ENCODE data around the gene PTCRA. TPM values are rescaled to one million over a fixed set of nuclear protein-coding genes. Genes with fewer than 3 reads are reported as not detected.
"Not testable (repeated sequence)": the region's sequence is repeated elsewhere in the genome, so short reads cannot be mapped to it uniquely, and the experiment has no call there.

Gene PTCRA
- polyA plus RNA-seq, 4 donors, result 0.06 TPM; not detected in 3

DNA sequence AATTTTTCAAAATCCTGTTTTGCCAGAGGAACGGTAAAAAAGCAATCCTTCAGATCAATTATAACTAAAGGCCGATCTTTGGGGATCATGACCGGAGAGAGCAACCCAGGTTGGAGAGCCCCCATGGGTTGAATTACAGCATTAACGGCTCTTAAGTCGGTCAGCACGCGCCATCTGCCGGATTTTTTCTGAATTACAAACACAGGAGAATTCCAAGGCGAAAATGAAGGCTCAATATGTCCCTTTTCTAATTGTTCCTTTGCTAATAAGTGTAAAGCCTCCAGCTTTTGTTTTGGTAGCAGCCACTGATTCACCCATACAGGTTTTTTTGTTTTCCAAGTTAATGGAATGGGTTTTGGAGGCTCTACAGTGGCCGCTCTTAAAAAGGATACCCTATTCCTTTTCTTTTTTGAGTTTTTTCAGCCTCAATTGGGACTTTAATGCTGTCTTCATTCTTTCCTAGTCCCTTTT lies 16.9 kb upstream of the PTCRA start:
- Histone ChIP-seq H3K27ac (ENCODE audit: low read depth in 1 of 3, low read length in 2 of 3) (no peak overlapping the region), H3K4me3 (ENCODE audit: low read depth in 1 of 3, low read length in 3 of 3) (no peak overlapping the region), H3K4me1 (ENCODE audit: control insufficient read depth in 3 of 3, insufficient read depth in 2 of 3, low read depth in 1 of 3, low read length in 2 of 3) (peaks cover 0 to 21% (median 0%) of the 10 kb centered on the region in 3 donors), H3K9me3 (ENCODE audit: control insufficient read depth in 2 of 2, insufficient read depth in 1 of 2, low read depth in 1 of 2, low read length in 1 of 2) (no peaks in the 10 kb centered on the region), H3K27me3 (ENCODE audit: control insufficient read depth in 3 of 3, insufficient read depth in 3 of 3, low read length in 3 of 3) (no peaks in the 10 kb centered on the region), H3K36me3 (ENCODE audit: control insufficient read depth in 3 of 3, insufficient read depth in 2 of 3, low read depth in 1 of 3, low read length in 3 of 3) (no peaks in the 10 kb centered on the region)
- DNase-seq, result peak; percentile 69 to 73
- no peak for FAIRE-seq
- WGBS, 3 donors, result 9 to 10% (median 10%) methylated on average over 10 of the region's 10 CpGs

- Histone ChIP-seq H3K27ac (ENCODE audit: low read depth in 1 of 3, low read length in 2 of 3) (no peak overlapping the region), H3K27me3 (ENCODE audit: control insufficient read depth in 3 of 3, insufficient read depth in 3 of 3, low read length in 3 of 3) (no peaks in the 10 kb centered on the region), H3K4me1 (ENCODE audit: control insufficient read depth in 3 of 3, insufficient read depth in 2 of 3, low read depth in 1 of 3, low read length in 2 of 3) (peaks cover 0 to 20% (median 0%) of the 10 kb centered on the region in 3 donors), H3K9me3 (ENCODE audit: control insufficient read depth in 2 of 2, insufficient read depth in 1 of 2, low read depth in 1 of 2, low read length in 1 of 2) (no peaks in the 10 kb centered on the region), H3K4me3 (ENCODE audit: low read depth in 1 of 3, low read length in 3 of 3) (no peak overlapping the region), H3K36me3 (ENCODE audit: control insufficient read depth in 3 of 3, insufficient read depth in 2 of 3, low read depth in 1 of 3, low read length in 3 of 3) (no peaks in the 10 kb centered on the region)
- 61 to 87% (median 83%) methylated on average over 8 of the region's 8 CpGs for WGBS, 3 donors
- DNase-seq, result no peak
- FAIRE-seq, result no peak
Measured at GRCh38 chr6:42899871-42900270, 16.0 kb upstream of the PTCRA start.

DNA sequence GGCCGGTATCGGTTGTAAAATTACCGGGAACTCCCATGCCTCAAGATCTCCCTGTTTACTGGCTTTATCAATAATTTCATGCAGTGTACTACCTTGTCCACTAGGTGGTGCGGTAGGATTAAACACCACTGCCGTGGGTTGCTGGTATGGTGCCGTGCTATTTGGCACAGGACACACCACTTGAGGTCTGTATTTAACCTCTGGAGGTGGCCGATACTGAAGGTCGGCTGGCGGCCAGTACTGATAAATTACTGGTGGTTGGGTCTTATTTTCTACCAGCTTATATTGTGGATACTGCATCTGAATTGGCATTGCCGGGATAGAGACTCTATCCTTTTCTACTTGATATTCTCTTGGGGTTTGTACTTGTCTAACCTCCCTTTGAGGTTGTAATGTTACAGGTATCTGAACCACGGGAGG lies 14.3 kb upstream of the PTCRA start:
- no peak for FAIRE-seq
- peaks cover 0 to 18% (median 0%) of the 10 kb centered on the region in 3 donors for H3K4me1 ChIP-seq (ENCODE audit: control insufficient read depth in 3 of 3, insufficient read depth in 2 of 3, low read depth in 1 of 3, low read length in 2 of 3)
- peak; percentile 89 to 91 for DNase-seq
- no peak overlapping the region for H3K4me3 ChIP-seq (ENCODE audit: low read depth in 1 of 3, low read length in 3 of 3)
- no peaks in the 10 kb centered on the region for H3K9me3 ChIP-seq (ENCODE audit: control insufficient read depth in 2 of 2, insufficient read depth in 1 of 2, low read depth in 1 of 2, low read length in 1 of 2)
- no peaks in the 10 kb centered on the region for H3K36me3 ChIP-seq (ENCODE audit: control insufficient read depth in 3 of 3, insufficient read depth in 2 of 3, low read depth in 1 of 3, low read length in 3 of 3)
- H3K27ac ChIP-seq (ENCODE audit: low read depth in 1 of 3, low read length in 2 of 3), result peak overlapping the region in 1 of 3 donors; percentile 65
- no peaks in the 10 kb centered on the region for H3K27me3 ChIP-seq (ENCODE audit: control insufficient read depth in 3 of 3, insufficient read depth in 3 of 3, low read length in 3 of 3)
- 2 to 5% (median 3%) methylated on average over 11 of the region's 11 CpGs for WGBS, 3 donors

DNA sequence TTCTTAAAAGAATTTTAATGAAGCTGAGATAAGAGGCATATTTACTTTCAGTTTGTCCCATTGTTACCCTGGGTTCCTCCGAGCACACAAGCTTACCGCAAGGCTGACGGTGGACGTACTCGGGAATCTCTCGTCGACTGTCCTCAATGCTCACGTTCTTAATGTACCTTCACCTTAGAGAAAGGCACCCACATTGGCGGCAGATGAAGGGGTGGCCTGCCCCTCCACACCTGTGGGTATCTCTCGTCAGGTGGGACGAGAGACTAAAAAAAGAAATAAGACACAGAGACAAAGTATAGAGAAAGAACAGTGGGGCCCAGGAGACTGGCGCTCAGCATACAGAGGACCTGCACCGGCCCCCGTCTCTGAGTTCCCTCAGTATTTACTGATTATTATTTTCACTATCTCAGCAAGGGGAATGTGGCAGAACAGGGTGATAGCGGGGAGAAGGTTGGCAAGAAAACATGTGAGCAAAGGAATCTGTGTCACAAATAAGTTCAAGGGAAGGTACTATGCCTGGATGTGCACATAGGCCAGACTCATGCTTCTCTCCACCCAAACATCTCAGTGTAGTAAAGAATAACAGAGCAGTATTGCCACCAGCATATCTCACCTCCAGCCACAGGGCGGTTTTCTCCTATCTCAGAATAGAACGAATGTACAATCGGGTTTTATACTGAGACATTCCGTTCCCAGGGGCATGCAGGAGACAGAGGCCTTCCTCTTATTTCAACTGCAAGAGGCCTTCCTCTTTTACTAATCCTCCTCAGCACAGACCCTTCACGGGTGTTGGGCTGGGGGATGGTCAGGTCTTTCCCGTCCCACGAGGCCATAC lies 13.2 kb upstream of the PTCRA start:
- DNase-seq, result peak; percentile 44 to 60
- peak overlapping the region in 1 of 3 donors; percentile 65 for H3K27ac ChIP-seq (ENCODE audit: low read depth in 1 of 3, low read length in 2 of 3)
- WGBS, 3 donors, result 13 to 59% (median 37%) methylated on average over 22 of the region's 22 CpGs
- H3K27me3 ChIP-seq (ENCODE audit: control insufficient read depth in 3 of 3, insufficient read depth in 3 of 3, low read length in 3 of 3); H3K36me3 ChIP-seq (ENCODE audit: control insufficient read depth in 3 of 3, insufficient read depth in 2 of 3, low read depth in 1 of 3, low read length in 3 of 3); H3K9me3 ChIP-seq (ENCODE audit: control insufficient read depth in 2 of 2, insufficient read depth in 1 of 2, low read depth in 1 of 2, low read length in 1 of 2); FAIRE-seq: not testable (repeated sequence)
- peak overlapping the region in 1 of 3 donors; percentile 3 for H3K4me3 ChIP-seq (ENCODE audit: low read depth in 1 of 3, low read length in 3 of 3)
- peaks cover 0 to 18% (median 0%) of the 10 kb centered on the region in 3 donors for H3K4me1 ChIP-seq (ENCODE audit: control insufficient read depth in 3 of 3, insufficient read depth in 2 of 3, low read depth in 1 of 3, low read length in 2 of 3)

DNA sequence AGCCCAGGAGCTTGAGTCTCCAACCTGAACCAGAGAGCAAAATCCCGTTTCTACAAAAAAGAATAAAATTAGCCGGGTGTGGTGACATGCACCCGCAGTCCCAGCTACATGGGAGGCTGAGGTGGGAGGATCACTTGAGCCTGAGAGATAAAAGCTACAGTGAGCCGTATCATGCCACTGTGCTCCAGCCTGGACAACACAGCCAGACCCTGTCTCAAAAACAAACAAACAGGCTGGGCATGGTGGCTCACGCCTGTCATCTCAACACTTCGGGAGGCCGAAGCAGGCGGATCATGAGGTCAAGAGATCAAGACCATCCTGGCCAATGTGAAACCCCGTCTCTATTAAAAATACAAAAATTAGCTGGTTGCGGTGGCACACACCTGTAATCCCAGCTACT lies 11.4 kb upstream of the PTCRA start:
- Histone ChIP-seq H3K4me1 (ENCODE audit: control insufficient read depth in 3 of 3, insufficient read depth in 2 of 3, low read depth in 1 of 3, low read length in 2 of 3) (peaks cover 0 to 18% (median 0%) of the 10 kb centered on the region in 3 donors), H3K9me3 (ENCODE audit: control insufficient read depth in 2 of 2, insufficient read depth in 1 of 2, low read depth in 1 of 2, low read length in 1 of 2) (no peaks in the 10 kb centered on the region), H3K4me3 (ENCODE audit: low read depth in 1 of 3, low read length in 3 of 3) (no peak overlapping the region), H3K27me3 (ENCODE audit: control insufficient read depth in 3 of 3, insufficient read depth in 3 of 3, low read length in 3 of 3) (no peaks in the 10 kb centered on the region), H3K36me3 (ENCODE audit: control insufficient read depth in 3 of 3, insufficient read depth in 2 of 3, low read depth in 1 of 3, low read length in 3 of 3) (no peaks in the 10 kb centered on the region), H3K27ac (ENCODE audit: low read depth in 1 of 3, low read length in 2 of 3) (peak overlapping the region in 1 of 3 donors; percentile 65)
- FAIRE-seq, result no peak
- no peak for DNase-seq
- 89 to 92% (median 90%) methylated on average over 10 of the region's 10 CpGs for WGBS, 3 donors

DNA sequence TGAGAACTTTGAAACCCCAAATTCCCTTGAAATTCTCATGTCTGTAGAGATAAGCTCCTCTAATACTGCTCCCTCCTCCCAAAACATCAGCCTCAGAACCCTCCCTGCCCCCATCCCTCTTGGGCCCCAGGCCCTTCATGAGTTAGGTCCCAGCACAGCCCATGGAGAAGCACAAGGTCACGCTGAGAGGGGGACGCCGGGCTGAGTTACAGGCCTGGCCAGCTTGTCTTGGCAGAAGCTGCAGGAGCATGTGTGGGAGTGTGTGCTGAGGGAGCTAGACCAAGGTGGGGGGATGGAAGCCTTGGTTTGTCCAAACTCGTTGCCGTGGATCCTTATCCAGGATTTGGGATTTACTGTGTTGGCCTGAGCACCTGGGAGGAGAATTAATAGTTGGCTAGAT lies 8.5 kb upstream of the PTCRA start:
- WGBS, 3 donors, result 66 to 85% (median 79%) methylated on average over 5 of the region's 5 CpGs
- Histone ChIP-seq H3K27ac (ENCODE audit: low read depth in 1 of 3, low read length in 2 of 3) (no peak overlapping the region), H3K4me1 (ENCODE audit: control insufficient read depth in 3 of 3, insufficient read depth in 2 of 3, low read depth in 1 of 3, low read length in 2 of 3) (peaks cover 0 to 13% (median 0%) of the 10 kb centered on the region in 3 donors), H3K9me3 (ENCODE audit: control insufficient read depth in 2 of 2, insufficient read depth in 1 of 2, low read depth in 1 of 2, low read length in 1 of 2) (no peaks in the 10 kb centered on the region), H3K36me3 (ENCODE audit: control insufficient read depth in 3 of 3, insufficient read depth in 2 of 3, low read depth in 1 of 3, low read length in 3 of 3) (no peaks in the 10 kb centered on the region), H3K27me3 (ENCODE audit: control insufficient read depth in 3 of 3, insufficient read depth in 3 of 3, low read length in 3 of 3) (no peaks in the 10 kb centered on the region), H3K4me3 (ENCODE audit: low read depth in 1 of 3, low read length in 3 of 3) (no peak overlapping the region)
- DNase-seq (no peak), FAIRE-seq (no peak)

DNA sequence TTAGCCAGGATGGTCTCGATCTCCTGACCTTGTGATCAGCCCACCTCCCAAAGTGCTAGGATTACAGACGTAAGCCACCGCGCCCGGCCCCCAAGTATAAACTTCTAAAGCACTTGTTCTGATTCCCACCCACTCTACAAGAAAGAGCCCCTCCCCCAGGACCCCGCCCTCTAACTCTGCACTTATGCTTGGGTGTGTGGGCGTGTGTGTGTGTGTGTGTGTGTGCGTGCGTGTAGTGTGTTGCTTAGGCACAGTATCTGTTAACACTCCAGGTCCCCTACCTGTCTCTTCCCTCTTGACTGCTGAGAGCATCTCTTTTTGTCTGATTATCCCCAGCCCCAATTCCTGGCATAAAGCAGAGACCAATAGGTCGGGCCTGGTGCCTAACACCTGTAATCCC lies 6.0 kb upstream of the PTCRA start:
- DNase-seq (no peak), FAIRE-seq (no peak)
- Histone ChIP-seq H3K9me3 (ENCODE audit: control insufficient read depth in 2 of 2, insufficient read depth in 1 of 2, low read depth in 1 of 2, low read length in 1 of 2) (no peaks in the 10 kb centered on the region), H3K27ac (ENCODE audit: low read depth in 1 of 3, low read length in 2 of 3) (no peak overlapping the region), H3K4me3 (ENCODE audit: low read depth in 1 of 3, low read length in 3 of 3) (no peak overlapping the region), H3K36me3 (ENCODE audit: control insufficient read depth in 3 of 3, insufficient read depth in 2 of 3, low read depth in 1 of 3, low read length in 3 of 3) (no peaks in the 10 kb centered on the region), H3K4me1 (ENCODE audit: control insufficient read depth in 3 of 3, insufficient read depth in 2 of 3, low read depth in 1 of 3, low read length in 2 of 3) (no peaks in the 10 kb centered on the region), H3K27me3 (ENCODE audit: control insufficient read depth in 3 of 3, insufficient read depth in 3 of 3, low read length in 3 of 3) (no peaks in the 10 kb centered on the region)
- 81 to 92% (median 91%) methylated on average over 10 of the region's 10 CpGs for WGBS, 3 donors

DNA sequence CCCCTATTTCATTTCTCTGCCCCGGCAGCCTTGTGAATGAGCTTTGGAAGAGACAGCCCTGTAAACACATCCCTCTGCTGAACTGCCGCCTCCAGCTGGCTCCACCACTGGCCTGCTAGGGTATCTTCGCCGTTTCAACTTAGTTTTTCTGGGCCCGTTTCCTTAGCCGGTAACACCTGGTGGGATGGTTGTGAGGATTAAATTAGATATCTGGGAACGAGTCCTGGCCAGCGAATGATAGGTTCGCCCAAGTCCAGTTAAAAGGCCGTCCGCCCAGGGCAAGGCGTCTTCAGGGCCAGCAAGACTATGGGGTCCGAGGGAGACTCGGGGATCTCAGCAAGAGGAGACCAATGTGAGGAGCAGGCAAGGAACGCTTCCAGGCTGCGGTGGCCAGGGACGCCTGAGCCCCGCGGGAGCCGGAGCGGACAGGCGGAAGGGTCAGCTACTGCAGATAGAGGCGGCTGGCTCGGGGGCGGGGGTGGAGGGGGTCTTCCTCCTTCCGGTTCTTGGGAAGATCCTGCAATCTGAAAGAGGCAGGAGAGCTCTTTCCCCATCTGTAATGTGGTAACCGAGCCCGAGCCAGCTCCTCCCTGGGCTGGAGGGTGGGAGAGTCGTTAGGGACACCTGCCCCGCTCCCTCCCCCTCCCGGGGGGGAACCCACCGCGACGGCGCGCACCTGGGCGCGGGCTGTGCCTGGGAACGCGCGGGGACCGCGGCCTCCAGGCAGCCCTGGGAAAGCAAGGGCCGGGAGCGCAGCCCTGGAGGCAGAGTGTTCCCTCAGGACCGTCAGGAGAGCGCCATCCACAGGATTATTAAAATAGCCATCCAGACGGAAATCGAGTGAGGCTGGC lies 4.5 kb upstream of the PTCRA start:
- 15 to 26% (median 24%) methylated on average over 42 to 49 of the region's 49 CpGs for WGBS, 3 donors

More for the DNA sequence above, 4.5 kb upstream of the PTCRA start:
- Histone ChIP-seq H3K9me3 (ENCODE audit: control insufficient read depth in 2 of 2, insufficient read depth in 1 of 2, low read depth in 1 of 2, low read length in 1 of 2) (no peaks in the 10 kb centered on the region), H3K27me3 (ENCODE audit: control insufficient read depth in 3 of 3, insufficient read depth in 3 of 3, low read length in 3 of 3) (no peaks in the 10 kb centered on the region), H3K36me3 (ENCODE audit: control insufficient read depth in 3 of 3, insufficient read depth in 2 of 3, low read depth in 1 of 3, low read length in 3 of 3) (no peaks in the 10 kb centered on the region), H3K4me3 (ENCODE audit: low read depth in 1 of 3, low read length in 3 of 3) (peak overlapping the region in 1 of 3 donors; percentile 36), H3K27ac (ENCODE audit: low read depth in 1 of 3, low read length in 2 of 3) (peak overlapping the region in 1 of 3 donors; percentile 45), H3K4me1 (ENCODE audit: control insufficient read depth in 3 of 3, insufficient read depth in 2 of 3, low read depth in 1 of 3, low read length in 2 of 3) (no peaks in the 10 kb centered on the region)
- DNase-seq (peak in 1 of 2 donors; percentile 64), FAIRE-seq (no peak)
